Measurements from ENCODE around the gene SNRPN. TPM values are rescaled to one million over a fixed set of nuclear protein-coding genes. Genes with fewer than 3 reads are reported as not detected.
"Not testable (repeated sequence)": the region's sequence is repeated elsewhere in the genome, so short reads cannot be mapped to it uniquely, and the experiment has no call there.

SNRPN gene
- total RNA-seq, 1 donor from 2014 or later, result 442 TPM

GRCh38 chr15:24971052-24971451 lies 16.3 kb downstream of the SNRPN start:
- peaks cover 100% of the 10 kb centered on the region for H3K79me2 ChIP-seq (ENCODE audit: low read depth)
- TF ChIP-seq EZH2 (IDR thresholded peaks at IDR 0.05) (no peak), EZH2phosphoT487 (IDR thresholded peaks at IDR 0.05) (no peak)
- TF ChIP-seq, protein P1, sequence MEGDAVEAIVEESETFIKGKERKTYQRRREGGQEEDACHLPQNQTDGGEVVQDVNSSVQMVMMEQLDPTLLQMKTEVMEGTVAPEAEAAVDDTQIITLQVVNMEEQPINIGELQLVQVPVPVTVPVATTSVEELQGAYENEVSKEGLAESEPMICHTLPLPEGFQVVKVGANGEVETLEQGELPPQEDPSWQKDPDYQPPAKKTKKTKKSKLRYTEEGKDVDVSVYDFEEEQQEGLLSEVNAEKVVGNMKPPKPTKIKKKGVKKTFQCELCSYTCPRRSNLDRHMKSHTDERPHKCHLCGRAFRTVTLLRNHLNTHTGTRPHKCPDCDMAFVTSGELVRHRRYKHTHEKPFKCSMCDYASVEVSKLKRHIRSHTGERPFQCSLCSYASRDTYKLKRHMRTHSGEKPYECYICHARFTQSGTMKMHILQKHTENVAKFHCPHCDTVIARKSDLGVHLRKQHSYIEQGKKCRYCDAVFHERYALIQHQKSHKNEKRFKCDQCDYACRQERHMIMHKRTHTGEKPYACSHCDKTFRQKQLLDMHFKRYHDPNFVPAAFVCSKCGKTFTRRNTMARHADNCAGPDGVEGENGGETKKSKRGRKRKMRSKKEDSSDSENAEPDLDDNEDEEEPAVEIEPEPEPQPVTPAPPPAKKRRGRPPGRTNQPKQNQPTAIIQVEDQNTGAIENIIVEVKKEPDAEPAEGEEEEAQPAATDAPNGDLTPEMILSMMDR (IDR thresholded peaks at IDR 0.05), result no peak
- no peak overlapping the region for H3K4me3 ChIP-seq
- H3K4me1 Mint-ChIP-seq, result no peaks in the 10 kb centered on the region
- peaks cover 21% of the 10 kb centered on the region for H3K36me3 ChIP-seq
- no peak overlapping the region for H3K4me3 Mint-ChIP-seq
- H3K27me3 ChIP-seq, result no peaks in the 10 kb centered on the region
- no peak overlapping the region for H3K27ac Mint-ChIP-seq
- H3K9me3 Mint-ChIP-seq, result peaks cover 28% of the 10 kb centered on the region
- no peaks in the 10 kb centered on the region for H3K27me3 Mint-ChIP-seq (ENCODE audit: insufficient read depth, low read depth)
- peaks cover 44% of the 10 kb centered on the region for H3K36me3 Mint-ChIP-seq
- H3K9me3 ChIP-seq (ENCODE audit: low read depth), result peaks cover 4% of the 10 kb centered on the region
- peaks cover 9% of the 10 kb centered on the region for H3F3A ChIP-seq (ENCODE audit: low read depth)
- no peaks in the 10 kb centered on the region for H3K4me1 ChIP-seq
- H2AFZ ChIP-seq (replicated peaks), result no peak overlapping the region
- no peak overlapping the region for H3K9ac ChIP-seq
- H4K20me1 ChIP-seq (ENCODE audit: low read depth), result peaks cover 20% of the 10 kb centered on the region
- H3K4me2 ChIP-seq, result no peak overlapping the region
- DNase-seq (ENCODE audit: low spot score), result no peak
- H3K27ac ChIP-seq, result no peak overlapping the region

DNA sequence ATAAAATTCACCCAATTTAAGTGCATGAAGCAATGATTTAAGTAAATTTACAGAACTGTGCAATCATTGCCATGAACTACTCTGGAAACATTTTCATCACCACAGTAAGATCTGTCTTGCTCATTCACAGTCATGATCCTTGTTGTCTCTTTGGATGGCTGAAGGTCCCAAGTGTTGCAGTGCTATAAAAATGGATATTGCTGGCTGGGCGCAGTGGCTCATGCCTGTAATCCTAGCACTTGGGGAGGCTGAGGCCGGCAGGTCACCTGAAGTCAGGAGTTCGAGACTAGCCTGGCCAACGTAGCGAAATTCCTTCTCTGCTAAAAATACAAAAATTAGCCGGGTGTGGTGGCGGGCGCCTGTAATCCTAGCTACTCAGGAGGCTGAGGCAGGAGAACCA lies 17.0 kb downstream of the SNRPN start:
- Histone ChIP-seq H3K27me3 (no peaks in the 10 kb centered on the region), H3K9me3 (ENCODE audit: low read depth) (peaks cover 4% of the 10 kb centered on the region), H3K27ac (no peak overlapping the region), H3K9ac (no peak overlapping the region), H3F3A (ENCODE audit: low read depth) (peaks cover 9% of the 10 kb centered on the region), H3K4me2 (no peak overlapping the region), H3K36me3 (peaks cover 25% of the 10 kb centered on the region), H3K4me1 (no peaks in the 10 kb centered on the region), H4K20me1 (ENCODE audit: low read depth) (peaks cover 13% of the 10 kb centered on the region), H3K79me2 (ENCODE audit: low read depth) (peaks cover 100% of the 10 kb centered on the region), H2AFZ (replicated peaks) (no peak overlapping the region), H3K4me3 (no peak overlapping the region)
- DNase-seq (ENCODE audit: low spot score), result no peak
- Mint-ChIP-seq H3K27me3 (ENCODE audit: insufficient read depth, low read depth) (no peaks in the 10 kb centered on the region), H3K9me3 (peaks cover 24% of the 10 kb centered on the region), H3K27ac (no peak overlapping the region), H3K4me1 (no peaks in the 10 kb centered on the region), H3K4me3 (no peak overlapping the region), H3K36me3 (peaks cover 44% of the 10 kb centered on the region)
- TF ChIP-seq, protein P1 (IDR thresholded peaks at IDR 0.05), result no peak
- TF ChIP-seq EZH2 (IDR thresholded peaks at IDR 0.05) (no peak), EZH2phosphoT487 (IDR thresholded peaks at IDR 0.05) (no peak)

DNA sequence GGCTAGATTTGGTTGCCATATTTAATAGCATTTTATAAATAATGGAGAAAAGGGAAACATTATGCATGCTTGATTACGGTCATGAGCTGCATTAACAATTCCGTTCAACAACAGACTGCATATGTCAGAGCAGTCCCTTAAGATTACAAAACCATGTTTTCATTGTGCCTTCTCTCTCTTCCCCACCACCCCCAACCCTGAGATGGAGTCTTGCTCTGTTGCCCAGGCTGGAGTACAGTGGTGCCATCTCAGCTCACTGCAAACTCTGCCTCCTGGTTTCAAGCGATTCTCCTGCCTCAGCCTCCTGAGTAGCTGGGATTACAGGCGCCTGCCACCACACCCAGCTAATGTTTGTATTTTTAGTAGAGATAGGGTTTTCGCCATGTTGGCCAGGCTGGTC lies 17.9 kb downstream of the SNRPN start:
- H3K27ac ChIP-seq; H3K4me2 ChIP-seq; H3K4me1 Mint-ChIP-seq; H3K4me1 ChIP-seq; H3K9me3 ChIP-seq (ENCODE audit: low read depth); H3K27me3 Mint-ChIP-seq (ENCODE audit: insufficient read depth, low read depth); H3K27ac Mint-ChIP-seq; H3K27me3 ChIP-seq; H3F3A ChIP-seq (ENCODE audit: low read depth); H2AFZ ChIP-seq (replicated peaks); DNase-seq (ENCODE audit: low spot score); H3K4me3 Mint-ChIP-seq; H3K9ac ChIP-seq; H3K4me3 ChIP-seq: not testable (repeated sequence)
- Mint-ChIP-seq H3K36me3 (peaks cover 43% of the 10 kb centered on the region), H3K9me3 (peaks cover 20% of the 10 kb centered on the region)
- peaks cover 13% of the 10 kb centered on the region for H4K20me1 ChIP-seq (ENCODE audit: low read depth)
- H3K36me3 ChIP-seq, result peaks cover 25% of the 10 kb centered on the region
- peaks cover 100% of the 10 kb centered on the region for H3K79me2 ChIP-seq (ENCODE audit: low read depth)

GRCh38 chr15:24976932-24977331 lies 22.1 kb downstream of the SNRPN start:
- H2AFZ ChIP-seq (replicated peaks), result no peak overlapping the region
- H3K9ac ChIP-seq, result no peak overlapping the region
- H3F3A ChIP-seq (ENCODE audit: low read depth), result peaks cover 13% of the 10 kb centered on the region
- peaks cover 100% of the 10 kb centered on the region for H3K79me2 ChIP-seq (ENCODE audit: low read depth)
- TF ChIP-seq, protein P1 (IDR thresholded peaks at IDR 0.05), result no peak
- TF ChIP-seq EZH2phosphoT487 (IDR thresholded peaks at IDR 0.05) (no peak), EZH2 (IDR thresholded peaks at IDR 0.05) (no peak)
- no peaks in the 10 kb centered on the region for H3K27me3 Mint-ChIP-seq (ENCODE audit: insufficient read depth, low read depth)
- H3K4me1 Mint-ChIP-seq, result no peaks in the 10 kb centered on the region
- H3K4me1 ChIP-seq, result no peaks in the 10 kb centered on the region
- DNase-seq (ENCODE audit: low spot score), result no peak
- H3K4me2 ChIP-seq, result no peak overlapping the region
- H3K4me3 ChIP-seq, result no peak overlapping the region
- H3K27ac Mint-ChIP-seq, result no peak overlapping the region
- peaks cover 9% of the 10 kb centered on the region for H3K9me3 ChIP-seq (ENCODE audit: low read depth)
- H3K27ac ChIP-seq, result no peak overlapping the region
- H3K9me3 Mint-ChIP-seq, result peaks cover 21% of the 10 kb centered on the region
- H3K36me3 ChIP-seq, result peaks cover 21% of the 10 kb centered on the region
- H3K4me3 Mint-ChIP-seq, result no peak overlapping the region
- H3K27me3 ChIP-seq, result no peaks in the 10 kb centered on the region
- H3K36me3 Mint-ChIP-seq, result peaks cover 50% of the 10 kb centered on the region
- H4K20me1 ChIP-seq (ENCODE audit: low read depth), result peaks cover 4% of the 10 kb centered on the region

Measured in neural progenitor cell (in vitro differentiated cells).